Measurements from ENCODE around the gene SNORC. TPM values are rescaled to one million over a fixed set of nuclear protein-coding genes. Genes with fewer than 3 reads are reported as not detected.
A peak's percentile ranks its signal among the peaks of the same experiment; 100 is the strongest.

The SNORC gene
- total RNA-seq, 1 donor from 2014 or later: 3.1 TPM

- peaks cover 21% of the 10 kb centered on the region for H3K36me3 Mint-ChIP-seq (ENCODE audit: low read depth, unreplicated experiment)
- peaks cover 28% of the 10 kb centered on the region for H3K36me3 ChIP-seq (ENCODE audit: insufficient read depth, low read length)
- peaks cover 3% of the 10 kb centered on the region for H3K9me3 Mint-ChIP-seq (ENCODE audit: unreplicated experiment)
- H3K4me1 Mint-ChIP-seq (ENCODE audit: low read depth, unreplicated experiment): peaks cover 37% of the 10 kb centered on the region
- no peak overlapping the region for H3K9ac ChIP-seq (ENCODE audit: low read length)
- no peak overlapping the region for H2AFZ ChIP-seq (ENCODE audit: low read depth, low read length)
- H3K4me3 Mint-ChIP-seq (ENCODE audit: unreplicated experiment): no peak overlapping the region
- H3K9me3 ChIP-seq (ENCODE audit: insufficient read depth, low read depth, low read length): no peaks in the 10 kb centered on the region
- H3K27me3 ChIP-seq (ENCODE audit: insufficient read depth, low read length): no peaks in the 10 kb centered on the region
- H4K20me1 ChIP-seq (ENCODE audit: insufficient read depth, low read length): peaks cover 5% of the 10 kb centered on the region
- no peak overlapping the region for H3K4me3 ChIP-seq (ENCODE audit: insufficient read depth, low read depth, low read length)
- FAIRE-seq (no peak), DNase-seq (ENCODE audit: low read depth) (no peak)
- H3K4me2 ChIP-seq (ENCODE audit: low read length): no peak overlapping the region
- no peaks in the 10 kb centered on the region for H3K79me2 ChIP-seq (ENCODE audit: insufficient read depth, low read length)
- no peak for TF ChIP-seq EZH2 (IDR thresholded peaks at IDR 0.05; ENCODE audit: insufficient read depth, low read length)
- no peak for TF ChIP-seq CTCF (IDR thresholded peaks at IDR 0.05; ENCODE audit: insufficient read depth, low read depth, low read length)
- H3K27ac ChIP-seq (ENCODE audit: low read depth, low read length): no peak overlapping the region
- H3K27me3 Mint-ChIP-seq (ENCODE audit: low read depth, unreplicated experiment): no peaks in the 10 kb centered on the region
- peak overlapping the region; percentile 11 for H3K27ac Mint-ChIP-seq (ENCODE audit: unreplicated experiment)
- peaks cover 14% of the 10 kb centered on the region for H3K4me1 ChIP-seq (ENCODE audit: insufficient read depth, low read length)
These were observed 17.4 kb upstream of the SNORC start for GRCh38 chr2:232852676-232853075.

- Mint-ChIP-seq H3K27ac (ENCODE audit: unreplicated experiment) (no peak overlapping the region), H3K4me1 (ENCODE audit: low read depth, unreplicated experiment) (peaks cover 38% of the 10 kb centered on the region), H3K36me3 (ENCODE audit: low read depth, unreplicated experiment) (peaks cover 17% of the 10 kb centered on the region), H3K4me3 (ENCODE audit: unreplicated experiment) (no peak overlapping the region), H3K9me3 (ENCODE audit: unreplicated experiment) (peaks cover 3% of the 10 kb centered on the region), H3K27me3 (ENCODE audit: low read depth, unreplicated experiment) (no peaks in the 10 kb centered on the region)
- H3K9ac ChIP-seq (ENCODE audit: low read length): no peak overlapping the region
- FAIRE-seq (no peak), DNase-seq (ENCODE audit: low read depth) (peak; percentile 89)
- H4K20me1 ChIP-seq (ENCODE audit: insufficient read depth, low read length): peaks cover 5% of the 10 kb centered on the region
- H3K79me2 ChIP-seq (ENCODE audit: insufficient read depth, low read length): no peaks in the 10 kb centered on the region
- no peaks in the 10 kb centered on the region for H3K27me3 ChIP-seq (ENCODE audit: insufficient read depth, low read length)
- no peak overlapping the region for H2AFZ ChIP-seq (ENCODE audit: low read depth, low read length)
- peaks cover 14% of the 10 kb centered on the region for H3K4me1 ChIP-seq (ENCODE audit: insufficient read depth, low read length)
- H3K9me3 ChIP-seq (ENCODE audit: insufficient read depth, low read depth, low read length): no peaks in the 10 kb centered on the region
- peak overlapping the region; percentile 4 for H3K4me2 ChIP-seq (ENCODE audit: low read length)
- TF ChIP-seq CTCF (IDR thresholded peaks at IDR 0.05; ENCODE audit: insufficient read depth, low read depth, low read length) (no peak), EZH2 (IDR thresholded peaks at IDR 0.05; ENCODE audit: insufficient read depth, low read length) (no peak)
- H3K36me3 ChIP-seq (ENCODE audit: insufficient read depth, low read length): peaks cover 22% of the 10 kb centered on the region
- H3K27ac ChIP-seq (ENCODE audit: low read depth, low read length): peak overlapping the region; percentile 3
- H3K4me3 ChIP-seq (ENCODE audit: insufficient read depth, low read depth, low read length): no peak overlapping the region
These were observed 16.0 kb upstream of the SNORC start for GRCh38 chr2:232854082-232854481.

- no peak overlapping the region for H3K4me3 ChIP-seq (ENCODE audit: insufficient read depth, low read depth, low read length)
- peaks cover 19% of the 10 kb centered on the region for H3K4me1 ChIP-seq (ENCODE audit: insufficient read depth, low read length)
- H3K4me3 Mint-ChIP-seq (ENCODE audit: unreplicated experiment): no peak overlapping the region
- no peak for FAIRE-seq
- H3K36me3 ChIP-seq (ENCODE audit: insufficient read depth, low read length): peaks cover 8% of the 10 kb centered on the region
- no peak for TF ChIP-seq CTCF (IDR thresholded peaks at IDR 0.05; ENCODE audit: insufficient read depth, low read depth, low read length)
- TF ChIP-seq EZH2 (IDR thresholded peaks at IDR 0.05; ENCODE audit: insufficient read depth, low read length): no peak
- DNase-seq (ENCODE audit: low read depth): no peak
- peaks cover 42% of the 10 kb centered on the region for H3K4me1 Mint-ChIP-seq (ENCODE audit: low read depth, unreplicated experiment)
- no peak overlapping the region for H3K4me2 ChIP-seq (ENCODE audit: low read length)
- no peaks in the 10 kb centered on the region for H3K79me2 ChIP-seq (ENCODE audit: insufficient read depth, low read length)
- peak overlapping the region; percentile 95 for H3K27ac Mint-ChIP-seq (ENCODE audit: unreplicated experiment)
- no peaks in the 10 kb centered on the region for H3K27me3 ChIP-seq (ENCODE audit: insufficient read depth, low read length)
- H3K9me3 ChIP-seq (ENCODE audit: insufficient read depth, low read depth, low read length): no peaks in the 10 kb centered on the region
- peaks cover 11% of the 10 kb centered on the region for H4K20me1 ChIP-seq (ENCODE audit: insufficient read depth, low read length)
- no peak overlapping the region for H3K27ac ChIP-seq (ENCODE audit: low read depth, low read length)
- H3K9me3 Mint-ChIP-seq (ENCODE audit: unreplicated experiment): peaks cover 3% of the 10 kb centered on the region
- H3K36me3 Mint-ChIP-seq (ENCODE audit: low read depth, unreplicated experiment): peaks cover 25% of the 10 kb centered on the region
- H3K9ac ChIP-seq (ENCODE audit: low read length): no peak overlapping the region
- H3K27me3 Mint-ChIP-seq (ENCODE audit: low read depth, unreplicated experiment): no peaks in the 10 kb centered on the region
- no peak overlapping the region for H2AFZ ChIP-seq (ENCODE audit: low read depth, low read length)
These were observed 12.9 kb upstream of the SNORC start for GRCh38 chr2:232857158-232857563.
